Measurements from ENCODE around the gene ADI1.

DNA sequence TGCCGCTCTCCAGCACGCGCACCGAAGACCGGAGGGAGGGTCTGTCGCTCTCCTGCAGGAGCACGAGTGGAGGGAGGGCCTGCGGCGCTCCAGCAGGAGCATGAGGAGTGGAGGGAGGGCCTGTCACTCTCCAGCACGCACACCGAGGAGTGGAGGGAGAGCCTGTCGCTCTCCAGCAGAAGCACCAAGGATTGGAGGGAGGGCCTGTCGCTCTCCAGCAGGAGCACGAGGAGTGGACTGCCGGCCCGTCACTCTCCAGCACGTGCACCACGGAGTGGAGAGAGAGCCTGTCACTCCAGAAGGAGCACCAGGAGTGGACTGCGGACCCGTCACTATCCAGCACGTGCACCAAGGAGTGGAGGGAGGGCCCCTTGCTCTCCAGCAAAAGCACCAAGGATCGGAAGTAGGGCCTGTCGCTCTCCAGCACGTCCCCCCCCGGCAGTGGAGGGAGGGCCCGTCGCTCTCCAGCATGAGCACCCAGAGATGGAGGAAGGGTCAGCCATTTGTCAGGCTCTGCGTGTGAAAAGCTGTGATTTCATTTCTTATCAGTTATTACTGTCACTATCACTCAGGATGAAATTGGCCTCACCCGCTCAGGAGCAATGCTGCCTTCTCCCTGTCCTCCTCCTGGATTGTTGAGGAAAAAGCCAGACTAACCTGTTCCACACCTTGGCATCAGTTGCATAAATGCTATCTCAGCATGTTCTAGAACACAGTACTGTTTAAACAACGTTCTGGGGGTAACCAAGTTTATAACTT is 35.9 kb downstream of the ADI1 start:
- TF ChIP-seq, protein P1, sequence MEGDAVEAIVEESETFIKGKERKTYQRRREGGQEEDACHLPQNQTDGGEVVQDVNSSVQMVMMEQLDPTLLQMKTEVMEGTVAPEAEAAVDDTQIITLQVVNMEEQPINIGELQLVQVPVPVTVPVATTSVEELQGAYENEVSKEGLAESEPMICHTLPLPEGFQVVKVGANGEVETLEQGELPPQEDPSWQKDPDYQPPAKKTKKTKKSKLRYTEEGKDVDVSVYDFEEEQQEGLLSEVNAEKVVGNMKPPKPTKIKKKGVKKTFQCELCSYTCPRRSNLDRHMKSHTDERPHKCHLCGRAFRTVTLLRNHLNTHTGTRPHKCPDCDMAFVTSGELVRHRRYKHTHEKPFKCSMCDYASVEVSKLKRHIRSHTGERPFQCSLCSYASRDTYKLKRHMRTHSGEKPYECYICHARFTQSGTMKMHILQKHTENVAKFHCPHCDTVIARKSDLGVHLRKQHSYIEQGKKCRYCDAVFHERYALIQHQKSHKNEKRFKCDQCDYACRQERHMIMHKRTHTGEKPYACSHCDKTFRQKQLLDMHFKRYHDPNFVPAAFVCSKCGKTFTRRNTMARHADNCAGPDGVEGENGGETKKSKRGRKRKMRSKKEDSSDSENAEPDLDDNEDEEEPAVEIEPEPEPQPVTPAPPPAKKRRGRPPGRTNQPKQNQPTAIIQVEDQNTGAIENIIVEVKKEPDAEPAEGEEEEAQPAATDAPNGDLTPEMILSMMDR (IDR thresholded peaks at IDR 0.05 in 4 of 5, conservative IDR thresholded peaks at IDR 0.05 in 1 of 5): no peak
- no peak for TF ChIP-seq POLR2A (IDR thresholded peaks at IDR 0.05)
